GM21515 (cell line): ENCODE results near the gene REXO5.

Source experiments
- ATAC-seq: cut with Tn5 transposase; IDR thresholded peaks from one replicate; pipeline ENCODE4 v1.9.1; 2021; ENCODE audit not compliant: unreplicated experiment

REXO5 gene

GRCh38 chr16:20871941-20872815 lies 65.9 kb downstream of the REXO5 start:
- ATAC-seq: no peak

- ATAC-seq: no peak
Observed at GRCh38 chr16:20873331-20873730, 67.0 kb downstream of the REXO5 start.

- peak; percentile 9 for ATAC-seq
Observed at GRCh38 chr16:20874088-20874581, 67.8 kb downstream of the REXO5 start.

DNA sequence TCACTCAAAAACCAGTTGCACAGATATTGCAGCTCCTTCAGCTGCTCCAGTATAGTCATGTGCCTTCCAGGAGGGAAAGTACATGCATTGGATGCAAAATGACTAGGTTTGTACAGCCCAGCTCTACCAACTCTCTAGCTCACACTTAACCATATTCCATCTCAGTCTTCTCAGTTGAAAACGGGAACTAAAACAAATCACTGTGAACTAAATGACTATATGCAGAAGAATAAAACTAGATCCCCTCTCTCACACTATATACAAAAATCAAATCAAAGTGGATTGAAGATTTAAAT lies 69.0 kb downstream of the REXO5 start:
- no peak for ATAC-seq

DNA sequence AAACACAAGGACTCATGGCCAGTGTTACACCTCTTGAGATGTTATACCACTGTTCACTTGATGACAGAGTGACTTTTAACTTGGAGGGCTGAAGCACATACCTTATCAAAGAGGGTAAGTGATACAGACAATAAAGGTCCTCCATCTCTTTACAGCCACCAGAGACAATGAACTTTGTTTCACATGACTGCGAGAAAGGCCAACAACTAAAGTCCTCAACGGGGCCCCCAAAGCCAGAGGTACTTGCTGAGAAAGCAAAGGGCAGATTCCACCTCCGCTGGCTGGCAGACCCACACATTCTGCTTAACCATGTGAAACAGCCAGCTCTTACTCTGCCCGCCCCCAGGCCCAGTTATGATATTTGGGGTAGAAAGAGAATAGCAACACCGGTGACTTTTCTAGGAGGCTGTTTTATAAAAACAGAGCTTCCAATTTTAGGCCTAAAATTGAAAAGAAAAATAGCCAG lies 72.4 kb downstream of the REXO5 start:
- ATAC-seq: no peak

DNA sequence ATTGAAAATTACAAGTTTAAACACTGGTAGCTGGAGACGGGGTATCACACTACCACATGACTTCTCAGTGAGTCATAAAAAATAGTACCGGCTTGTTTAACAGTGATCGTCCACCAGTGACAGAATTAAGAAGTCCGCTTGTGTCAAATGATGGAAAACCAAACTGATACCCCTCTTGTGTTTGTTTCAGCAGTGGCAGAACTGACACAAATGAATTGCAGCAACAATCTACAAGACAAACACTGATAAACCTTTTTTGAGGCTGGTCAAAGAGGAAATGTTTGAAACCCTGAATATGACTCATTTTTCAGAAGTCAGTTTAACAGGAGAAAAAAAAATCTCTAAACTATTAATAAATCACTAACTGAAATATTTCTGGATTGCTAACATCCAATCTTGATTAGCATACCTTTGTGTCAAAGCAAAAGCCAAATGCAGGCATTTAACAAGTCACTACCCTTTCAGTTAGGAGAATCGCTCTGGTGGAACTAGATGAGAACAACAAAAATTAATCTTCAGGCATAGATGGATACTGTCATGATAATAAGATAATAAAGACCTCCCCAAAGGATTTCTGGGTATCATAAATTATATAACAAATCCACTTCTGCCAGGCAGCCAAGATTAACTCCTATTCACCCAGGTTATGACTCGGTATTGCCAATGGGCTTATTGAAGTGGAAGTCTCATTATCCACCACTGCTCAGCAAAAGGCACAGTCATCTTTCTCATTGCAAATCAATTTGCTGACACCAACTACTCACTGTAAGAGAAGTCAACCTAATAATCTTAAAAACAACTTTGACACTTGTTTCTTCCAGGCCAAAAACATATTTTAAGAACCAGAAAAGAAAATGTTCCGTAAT lies 73.1 kb downstream of the REXO5 start:
- no peak for ATAC-seq

DNA sequence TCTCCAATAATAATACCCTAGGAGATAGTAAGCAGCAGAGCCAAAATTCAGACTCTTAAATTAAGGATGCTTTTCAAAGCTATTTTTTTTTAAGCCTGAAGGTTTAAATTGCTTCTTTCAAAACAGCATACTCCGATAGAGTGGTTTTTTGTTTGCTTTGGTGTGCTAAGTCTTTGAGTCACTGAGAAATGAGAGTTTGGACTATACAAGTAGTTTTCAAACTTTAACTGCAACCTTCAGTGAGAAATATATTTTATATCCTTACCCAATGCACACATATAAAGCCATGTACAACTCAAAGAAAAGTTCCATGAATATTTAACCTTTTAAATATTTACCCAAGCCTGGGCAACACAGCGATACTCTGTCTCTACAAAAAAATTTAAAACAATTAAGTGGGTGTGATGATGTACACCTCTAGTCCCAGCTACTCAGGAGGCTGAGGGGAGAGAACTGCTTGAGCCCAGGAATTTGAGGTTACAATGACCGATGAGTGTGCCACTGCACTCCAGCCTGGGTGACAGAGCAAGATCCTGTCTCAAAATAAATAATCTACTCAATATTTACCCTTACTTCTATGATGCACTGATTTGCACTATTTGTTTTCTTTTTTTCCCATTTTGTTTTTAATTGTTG lies 74.7 kb downstream of the REXO5 start:
- no peak for ATAC-seq

- ATAC-seq: no peak
Observed at GRCh38 chr16:20881503-20881878, 75.2 kb downstream of the REXO5 start.

DNA sequence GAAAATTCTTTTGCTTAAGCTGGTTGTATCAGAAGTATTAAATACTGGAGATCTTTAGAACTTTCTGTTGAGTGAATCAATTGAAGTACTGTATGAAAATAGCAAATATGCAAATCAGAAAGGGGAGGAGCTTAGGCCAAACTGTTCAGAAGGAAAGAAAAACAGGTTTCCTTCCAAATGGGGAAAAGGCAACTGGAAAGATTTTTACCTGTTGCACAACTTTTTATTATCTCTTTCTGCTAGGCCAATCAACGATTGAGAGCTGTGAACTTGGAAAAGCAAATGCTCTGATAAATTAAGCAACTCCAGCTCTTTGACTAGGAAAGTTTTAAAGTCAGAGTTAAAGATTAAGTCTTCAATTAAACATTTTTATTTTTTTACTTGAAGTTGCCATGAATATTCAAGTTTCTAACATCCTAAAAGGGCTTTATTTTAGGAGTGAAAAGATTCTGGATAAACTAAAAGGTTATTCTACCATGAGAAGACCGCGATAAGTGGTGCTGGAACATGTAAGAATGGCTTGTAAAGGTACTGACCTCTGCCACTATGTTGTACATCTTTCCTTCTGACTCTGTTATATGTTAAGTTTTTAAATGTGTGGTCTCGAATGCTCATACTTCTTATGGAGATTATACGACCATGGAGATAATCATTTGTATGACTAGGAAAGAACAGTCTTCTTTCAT lies 77.4 kb downstream of the REXO5 start:
- no peak for ATAC-seq

GRCh38 chr16:20884240-20884556 lies 77.9 kb downstream of the REXO5 start:
- no peak for ATAC-seq

GRCh38 chr16:20886320-20886719 lies 80.0 kb downstream of the REXO5 start:
- ATAC-seq: no peak

- ATAC-seq: no peak
Observed at GRCh38 chr16:20887207-20887606, 80.9 kb downstream of the REXO5 start.

DNA sequence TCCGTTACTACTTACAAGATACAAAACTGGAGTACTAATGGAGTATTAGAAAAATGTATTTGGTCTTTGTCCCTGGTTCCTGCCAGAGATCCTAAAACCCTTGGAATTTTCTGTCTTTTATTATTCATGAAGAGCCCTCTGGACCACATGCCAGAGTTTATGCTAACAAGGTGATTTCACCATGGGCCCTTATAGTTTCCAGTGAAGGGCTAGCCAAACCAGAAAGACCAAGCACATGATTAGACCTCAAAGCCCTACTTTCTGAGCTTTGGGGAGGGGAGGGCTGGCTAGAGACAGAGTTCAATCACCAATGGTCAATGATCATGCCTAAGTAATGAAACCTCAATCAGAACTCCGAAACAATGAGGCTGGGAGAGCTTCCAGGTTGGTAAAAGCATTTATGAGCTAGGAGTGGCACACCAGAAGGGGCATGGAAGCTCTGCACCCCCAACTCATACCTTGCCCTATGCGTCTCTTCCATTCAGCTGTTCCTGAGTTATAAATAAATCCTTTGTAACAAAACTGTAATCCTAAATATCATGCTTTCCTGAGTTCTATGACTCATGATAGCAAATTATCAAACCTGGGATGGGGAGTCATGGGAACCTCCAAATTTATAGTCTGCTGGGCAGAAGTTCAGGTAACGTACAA lies 83.4 kb downstream of the REXO5 start:
- no peak for ATAC-seq

DNA sequence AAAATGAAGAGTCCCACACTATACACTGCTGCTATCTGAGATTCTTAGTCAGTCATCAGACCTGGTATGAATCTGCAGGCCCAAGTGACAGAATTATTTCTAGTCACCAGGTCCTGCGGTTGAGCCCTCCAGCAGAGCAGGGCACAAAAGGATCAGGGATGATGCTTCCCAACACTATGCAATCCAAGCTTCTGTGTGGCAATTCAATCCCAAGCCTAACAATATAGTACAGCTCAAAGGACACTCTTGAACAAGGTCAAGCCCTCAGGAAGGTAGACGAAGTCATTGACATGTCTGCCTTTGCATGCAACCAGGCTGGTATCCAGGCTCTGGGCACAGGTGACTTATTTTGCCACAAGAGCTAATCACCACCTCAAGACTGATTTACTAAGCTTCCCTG lies 88.1 kb downstream of the REXO5 start:
- no peak for ATAC-seq

GRCh38 chr16:20897253-20897897 lies 91.0 kb downstream of the REXO5 start:
- ATAC-seq: no peak

DNA sequence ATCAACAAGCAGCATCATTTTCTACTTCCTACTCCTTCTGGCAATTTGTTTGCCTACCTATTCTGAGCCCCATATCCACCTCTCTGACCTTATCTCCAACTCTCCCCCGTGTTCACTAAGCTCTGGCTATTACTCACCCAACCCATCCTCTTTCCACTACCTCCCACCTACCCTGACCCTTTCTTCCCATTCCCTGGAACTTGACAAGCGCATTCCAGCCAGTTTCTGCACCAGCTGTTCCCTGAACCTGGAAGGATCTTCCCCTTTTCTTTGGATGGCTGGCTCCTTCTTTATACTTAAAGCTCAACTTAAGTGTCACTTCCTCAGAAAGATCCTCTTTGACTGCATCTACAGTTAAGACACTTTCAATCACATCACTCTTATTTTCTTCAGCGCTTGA lies 91.6 kb downstream of the REXO5 start:
- ATAC-seq: no peak

DNA sequence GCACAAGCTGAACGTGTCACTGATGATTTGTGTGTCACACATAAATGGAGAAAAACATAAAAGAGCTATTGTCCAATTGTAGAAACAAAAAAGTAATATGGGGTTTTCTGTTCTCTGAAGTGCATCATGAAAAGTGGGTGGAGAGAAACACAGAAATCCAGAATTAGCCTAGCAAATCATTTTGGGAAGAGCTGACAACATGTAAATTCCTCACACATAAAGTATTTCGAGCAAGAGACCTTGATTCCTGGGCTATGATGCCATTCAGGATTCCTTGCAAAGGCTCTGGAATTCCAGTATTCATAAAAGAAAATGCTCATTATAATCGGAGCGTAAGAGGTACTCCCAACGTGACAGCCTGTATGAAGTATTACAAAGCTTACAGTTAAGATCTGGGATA lies 92.7 kb downstream of the REXO5 start:
- ATAC-seq: no peak
